K562 (cell line): Measurements from ENCODE around the gene OR7G1. TPM values are rescaled to one million over a fixed set of nuclear protein-coding genes. Genes with fewer than 3 reads are reported as not detected.

Source experiments
- ADNP ChIP-seq: fragments of 200-800 bp; sonication (Bioruptor generic); IDR thresholded peaks from 2 replicates; pipeline ENCODE4 v1.6.1; 2016; ENCODE audit warnings: missing genetic modification characterization, missing compliant biosample characterization
- ASH1L ChIP-seq: fragments of 450-650 bp; IDR thresholded peaks from 2 replicates; pipeline ENCODE4 v1.6.1; 2018; ENCODE audit warnings: borderline replicate concordance, mild to moderate bottlenecking, low read depth; ENCODE audit not compliant: partially characterized antibody
- ATF3 ChIP-seq, 2 experiments: fragments of 450-650 bp in 1 of 2; sonication (generic) in 1 of 2; formaldehyde crosslinking in 1 of 2; IDR thresholded peaks in 1 of 2; conservative IDR thresholded peaks in 1 of 2; 2 replicates each; pipeline versions ENCODE4 v1.6.1 to v1.8.1; 2016 to 2023; ENCODE audit warnings: mild to moderate bottlenecking in 2 of 2, moderate library complexity in 2 of 2, inconsistent platforms in 1 of 2, missing genetic modification reagents in 1 of 2
- BRD9 ChIP-seq: fragments of 450-650 bp; IDR thresholded peaks from 2 replicates; pipeline ENCODE4 v1.6.1; 2018; ENCODE audit warnings: low read depth; ENCODE audit not compliant: partially characterized antibody
- CBFA2T2 ChIP-seq: fragments of 450-650 bp; conservative IDR thresholded peaks from 2 replicates; pipeline ENCODE4 v1.6.1; 2017; ENCODE audit warnings: mild to moderate bottlenecking
- CHAMP1 ChIP-seq: fragments of 450-650 bp; IDR thresholded peaks from 2 replicates; pipeline ENCODE4 v1.6.1; 2016; ENCODE audit warnings: mild to moderate bottlenecking
- ELK3 ChIP-seq: fragments of 450-650 bp; formaldehyde crosslinking; IDR thresholded peaks from 2 replicates; pipeline ENCODE4 v1.4.0; 2020; ENCODE audit warnings: mild to moderate bottlenecking
- LEF1 ChIP-seq: fragments of 450-650 bp; IDR thresholded peaks from 2 replicates; pipeline ENCODE4 v1.6.1; 2016; ENCODE audit warnings: mild to moderate bottlenecking
- MAFK ChIP-seq: IDR thresholded peaks from 2 replicates; pipeline ENCODE4 v1.6.1; 2011; ENCODE audit warnings: low read length, improper control_type of control experiment
- RBM14 ChIP-seq: fragments of 200-400 bp; formaldehyde crosslinking; IDR thresholded peaks from 2 replicates; pipeline ENCODE4 v1.6.1; 2018; ENCODE audit warnings: low read depth, mild to moderate bottlenecking, low read length, moderate library complexity, borderline replicate concordance; ENCODE audit not compliant: insufficient read depth
- RBM15 ChIP-seq: fragments of 200-400 bp; formaldehyde crosslinking; IDR thresholded peaks from 2 replicates; pipeline ENCODE4 v1.6.1; 2018; ENCODE audit warnings: mild to moderate bottlenecking, low read length, moderate library complexity; ENCODE audit not compliant: insufficient read depth
- RBM39 ChIP-seq: fragments of 200-400 bp; formaldehyde crosslinking; optimal IDR thresholded peaks from 2 replicates; pipeline ENCODE3; 2018; ENCODE audit warnings: low read depth, low read length
- RUNX1 ChIP-seq: sonication (generic); IDR thresholded peaks from 2 replicates; pipeline ENCODE4 v1.6.1; 2016; ENCODE audit warnings: antibody characterized with exemption, low read depth
- SP2 ChIP-seq: IDR thresholded peaks from 2 replicates; pipeline ENCODE4 v1.6.1; 2011; ENCODE audit warnings: mild to moderate bottlenecking, low read depth, low read length, moderate library complexity; ENCODE audit not compliant: poor library complexity, severe bottlenecking; ENCODE audit errors: extremely low read depth
- TCF15 ChIP-seq: fragments of 250-450 bp; sonication (Bioruptor Pico); IDR thresholded peaks from 2 replicates; pipeline ENCODE4 v1.8.0; 2022; ENCODE audit warnings: moderate library complexity, mild to moderate bottlenecking, inconsistent platforms
- TFAP4 ChIP-seq: sonication (generic); formaldehyde crosslinking; IDR thresholded peaks from 2 replicates; pipeline ENCODE4 v1.8.0; 2022; ENCODE audit warnings: missing genetic modification reagents, mild to moderate bottlenecking, moderate library complexity, borderline replicate concordance
- ZBTB8A ChIP-seq: fragments of 450-650 bp; IDR thresholded peaks from 2 replicates; pipeline ENCODE4 v1.6.1; 2018; ENCODE audit warnings: mild to moderate bottlenecking, moderate library complexity; ENCODE audit not compliant: partially characterized antibody
- ZEB2 ChIP-seq: fragments of 450-650 bp; IDR thresholded peaks from 2 replicates; pipeline ENCODE4 v1.6.1; 2016
- ZNF146 ChIP-seq: IDR thresholded peaks from one replicate; pipeline ENCODE4 v1.6.1; 2018; ENCODE audit warnings: missing compliant biosample characterization; ENCODE audit not compliant: unreplicated experiment
- ZNF224 ChIP-seq: sonication (generic); formaldehyde crosslinking; IDR thresholded peaks from 2 replicates; pipeline ENCODE4 v1.8.0; 2022; ENCODE audit warnings: mild to moderate bottlenecking, missing genetic modification reagents
- ZNF41 ChIP-seq: fragments of 250-450 bp; sonication (Bioruptor Pico); conservative IDR thresholded peaks from 2 replicates; pipeline ENCODE4 v1.4.0; 2020; ENCODE audit warnings: mild to moderate bottlenecking
- polyA plus RNA-seq, 8 experiments: library from polyadenylated mRNA; depleted of rRNA in 4 of 8; stranded (reverse) in 5 of 8; unstranded in 3 of 8; fragments of >200 nt; fragmentation: Nextera tagmentation in 2 of 8; fragmentation: Illumina TruSeq in 1 of 8; extraction: Ambion mirVana in 2 of 8; extraction: Trizol in 1 of 8; gene quantifications; 2 replicates each; pipeline versions ENCODE4 v1.2.1 to v1.2.3, GENCODE V29; 2011 to 2014; ENCODE audit warnings: inconsistent platforms in 1 of 8, missing spikeins in 1 of 8
- total RNA-seq, 7 experiments: library from RNA; depleted of rRNA in 6 of 7; stranded (reverse); fragments of >200 nt in 6 of 7; fragmentation: Illumina TruSeq in 2 of 7; extraction: Trizol in 2 of 7; gene quantifications; 2 replicates each; pipeline versions ENCODE4 v1.2.1 to v1.2.3, GENCODE V29; 2011 to 2021; ENCODE audit warnings: low replicate concordance in 1 of 7

OR7G1 gene
- total and polyA plus RNA-seq, 9 of the 15 experiments (the other 6 are each of a cell fraction or from before 2014, with no cell fraction given), result not detected

- TF ChIP-seq TCF15 (CRISPR knock-in tag) (no peak), ZEB2 (peak; percentile 85; the same call in 1 of the 2 replicates), ADNP (tag) (peak; percentile 56; the same call in 1 of the 2 replicates), ASH1L (no peak), RUNX1 (0 out of 2 replicates have a peak, but pooled peaks have one; percentile 65), ZNF224 (no peak), RBM14 (no peak), CHAMP1 (0 out of 2 replicates have a peak, but pooled peaks have one; percentile 67), RBM15 (no peak), BRD9 (no peak), TFAP4 (CRISPR knock-in tag) (peak; percentile 67; the same call in 1 of the 2 replicates), ZNF146 (CRISPR knock-in tag) (no peak), MAFK (peak; percentile 39; the same call in 1 of the 2 replicates), ATF3 (IDR thresholded peaks at IDR 0.05) (peak; percentile 98), ATF3 (CRISPR knock-in tag; conservative IDR thresholded peaks at IDR 0.05) (peak; percentile 95), CBFA2T2 (peak; percentile 90), SP2 (no peak), ZNF41 (CRISPR knock-in tag) (no peak), ELK3 (no peak), ZBTB8A (no peak), LEF1 (peak; percentile 84; the same call in 1 of the 2 replicates), RBM39 (no peak)
Measured at GRCh38 chr19:9075064-9075949, 40.3 kb downstream of the OR7G1 start (continued).
